Measurements from ENCODE around the gene DRAXIN. TPM values are rescaled to one million over a fixed set of nuclear protein-coding genes. Genes with fewer than 3 reads are reported as not detected.

The DRAXIN gene
- total RNA-seq, 4 donors from 2014 or later = 0.08 to 0.16 (median 0.12) TPM; not detected in 1

DNA sequence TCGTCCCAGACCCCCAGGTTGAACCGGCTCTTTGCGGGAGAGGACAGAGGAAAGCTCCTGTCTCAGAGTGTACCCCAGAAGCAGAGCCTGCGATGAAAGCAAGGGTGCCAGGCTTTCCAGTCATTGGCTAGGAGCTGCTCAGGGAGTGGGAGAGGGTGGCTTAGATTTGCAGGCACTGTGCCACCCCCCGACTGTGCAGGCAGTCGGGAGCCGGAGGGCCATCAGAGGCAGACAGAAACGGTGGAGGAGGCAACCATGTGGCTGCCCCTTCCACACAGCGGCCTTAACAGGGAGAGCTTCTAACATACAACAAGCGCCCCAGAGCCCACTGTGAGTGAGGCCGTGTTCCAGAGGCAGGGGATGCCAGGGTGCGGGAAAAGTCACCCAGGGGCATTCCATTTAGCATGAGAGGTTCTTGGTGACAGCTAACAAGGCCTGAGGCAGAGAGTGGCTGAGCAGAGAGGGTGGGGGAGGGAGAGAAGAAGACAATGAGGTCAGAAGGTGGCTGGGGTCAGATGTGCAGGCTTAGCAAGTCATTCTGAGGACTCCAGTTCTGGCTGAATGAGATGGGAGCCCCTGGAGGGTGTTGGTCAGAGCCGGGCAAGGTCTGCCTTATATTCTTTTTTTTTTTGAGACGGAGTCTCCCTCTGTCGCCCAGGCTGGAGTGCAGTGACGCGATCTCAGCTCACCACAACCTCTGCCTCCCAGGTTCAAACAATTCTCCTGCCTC, 61.0 kb downstream of the DRAXIN start:
- Histone ChIP-seq H3K36me3 (peaks cover 0 to 39% of the 10 kb centered on the region in 2 donors), H3K27me3 (peaks cover 30% of the 10 kb centered on the region), H3K4me3 (no peak overlapping the region), H3K27ac (no peak overlapping the region), H3K4me1 (no peaks in the 10 kb centered on the region), H3K9me3 (no peaks in the 10 kb centered on the region)
- TF ChIP-seq, protein P1, sequence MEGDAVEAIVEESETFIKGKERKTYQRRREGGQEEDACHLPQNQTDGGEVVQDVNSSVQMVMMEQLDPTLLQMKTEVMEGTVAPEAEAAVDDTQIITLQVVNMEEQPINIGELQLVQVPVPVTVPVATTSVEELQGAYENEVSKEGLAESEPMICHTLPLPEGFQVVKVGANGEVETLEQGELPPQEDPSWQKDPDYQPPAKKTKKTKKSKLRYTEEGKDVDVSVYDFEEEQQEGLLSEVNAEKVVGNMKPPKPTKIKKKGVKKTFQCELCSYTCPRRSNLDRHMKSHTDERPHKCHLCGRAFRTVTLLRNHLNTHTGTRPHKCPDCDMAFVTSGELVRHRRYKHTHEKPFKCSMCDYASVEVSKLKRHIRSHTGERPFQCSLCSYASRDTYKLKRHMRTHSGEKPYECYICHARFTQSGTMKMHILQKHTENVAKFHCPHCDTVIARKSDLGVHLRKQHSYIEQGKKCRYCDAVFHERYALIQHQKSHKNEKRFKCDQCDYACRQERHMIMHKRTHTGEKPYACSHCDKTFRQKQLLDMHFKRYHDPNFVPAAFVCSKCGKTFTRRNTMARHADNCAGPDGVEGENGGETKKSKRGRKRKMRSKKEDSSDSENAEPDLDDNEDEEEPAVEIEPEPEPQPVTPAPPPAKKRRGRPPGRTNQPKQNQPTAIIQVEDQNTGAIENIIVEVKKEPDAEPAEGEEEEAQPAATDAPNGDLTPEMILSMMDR (IDR thresholded peaks at IDR 0.05) = no peak
- TF ChIP-seq POLR2A (IDR thresholded peaks at IDR 0.05) = no peak
- no peak for TF ChIP-seq POLR2AphosphoS5 (IDR thresholded peaks at IDR 0.05)
- TF ChIP-seq EP300 (IDR thresholded peaks at IDR 0.05) = no peak
- no peak for ATAC-seq
- 56% methylated on average over 5 of the region's 17 CpGs; no CpG with 5 or more reads in 1 of the 2 donors for WGBS, 2 donors (ENCODE audit: low coverage in 1 of 2)

DNA sequence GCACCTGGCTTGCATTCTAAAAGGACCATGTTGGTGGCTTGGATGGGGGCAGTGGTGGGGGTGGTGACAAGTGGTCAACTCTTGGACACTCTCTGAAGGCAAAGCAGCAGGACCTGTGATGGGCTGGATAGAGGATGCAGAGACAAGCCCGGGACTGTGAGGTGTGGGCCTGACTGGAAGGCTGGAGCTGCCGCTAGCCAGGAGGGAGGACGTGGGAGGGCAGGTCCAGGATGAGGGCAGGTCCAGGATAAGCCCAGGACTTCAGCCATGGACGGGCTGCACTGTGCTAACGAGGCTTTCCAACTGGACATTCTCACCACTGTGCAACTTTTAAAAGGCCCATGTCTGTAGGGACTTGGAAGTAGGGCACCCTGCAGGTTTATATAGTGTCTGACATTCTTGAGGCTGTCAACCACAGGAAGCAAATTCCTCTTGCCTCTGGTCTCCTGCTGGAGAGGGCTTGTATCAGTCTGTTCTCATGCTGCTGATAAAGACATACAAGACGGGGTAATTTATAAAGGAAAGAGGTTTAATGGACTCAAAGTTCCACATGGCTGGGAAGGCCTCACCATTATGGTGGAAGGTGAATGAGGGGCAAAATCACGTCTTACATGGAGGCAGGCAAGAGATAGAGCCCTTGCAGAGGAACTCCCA, 62.2 kb downstream of the DRAXIN start:
- no peaks in the 10 kb centered on the region for H3K4me1 ChIP-seq
- peaks cover 36% of the 10 kb centered on the region for H3K27me3 ChIP-seq
- H3K27ac ChIP-seq = no peak overlapping the region
- no peak overlapping the region for H3K4me3 ChIP-seq
- no peaks in the 10 kb centered on the region for H3K9me3 ChIP-seq
- ATAC-seq = no peak
- WGBS, 2 donors (ENCODE audit: low coverage in 1 of 2) = 29 to 81% methylated on average over 4 to 6 of the region's 7 CpGs
- TF ChIP-seq POLR2A (IDR thresholded peaks at IDR 0.05) = no peak
- H3K36me3 ChIP-seq = peaks cover 0 to 28% of the 10 kb centered on the region in 2 donors

DNA sequence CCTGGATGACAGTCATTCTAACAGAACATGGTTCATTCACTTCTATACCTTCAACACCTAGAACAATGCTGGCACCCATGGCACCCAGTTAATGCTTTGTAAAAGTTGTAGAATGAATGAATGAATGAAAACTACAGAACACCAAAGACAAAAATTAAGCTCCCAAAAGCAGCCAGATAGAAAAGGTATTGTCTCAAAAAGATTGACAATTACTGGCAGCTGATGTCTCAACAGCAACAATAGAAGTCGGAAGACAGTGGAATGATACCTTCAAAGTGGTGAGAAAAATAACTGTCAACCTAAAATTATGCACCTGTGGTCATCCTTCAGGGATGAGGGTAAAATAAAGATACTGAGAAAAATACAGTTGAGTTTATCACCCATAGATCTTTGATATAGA, 65.5 kb downstream of the DRAXIN start:
- Histone ChIP-seq H3K36me3 (no peaks in the 10 kb centered on the region), H3K4me3 (no peak overlapping the region), H3K4me1 (peaks cover 0 to 4% (median 0%) of the 10 kb centered on the region in 3 donors), H3K27ac (no peak overlapping the region), H3K27me3 (peaks cover 48% of the 10 kb centered on the region), H3K9me3 (no peaks in the 10 kb centered on the region)
- 75 to 80% methylated on average over 1 of the region's 1 CpG for WGBS, 2 donors (ENCODE audit: low coverage in 1 of 2)
- no peak for ATAC-seq
- TF ChIP-seq POLR2A (IDR thresholded peaks at IDR 0.05) (no peak), POLR2AphosphoS5 (IDR thresholded peaks at IDR 0.05) (no peak), EP300 (IDR thresholded peaks at IDR 0.05) (no peak)
- TF ChIP-seq, protein P1 (IDR thresholded peaks at IDR 0.05) = no peak

DNA sequence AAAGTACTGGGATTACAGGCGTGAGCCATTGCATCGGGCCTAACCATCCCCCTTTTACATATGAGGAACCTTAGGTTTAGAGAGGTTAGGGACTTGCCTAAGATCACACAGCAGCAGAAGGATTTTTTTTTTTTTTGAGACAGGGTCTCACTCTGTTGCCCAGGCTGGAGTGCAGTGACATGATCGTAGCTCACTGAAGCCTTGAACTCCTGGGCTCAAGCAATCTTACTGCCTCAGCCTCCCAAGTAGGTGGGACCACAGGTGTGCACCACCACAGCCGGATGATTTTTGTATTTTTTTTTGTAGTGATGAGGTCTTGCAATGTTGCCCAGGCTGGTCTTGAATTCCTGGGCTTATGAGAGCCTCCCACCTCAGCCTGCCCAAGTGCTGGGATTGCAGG, 68.3 kb downstream of the DRAXIN start:
- no peaks in the 10 kb centered on the region for H3K36me3 ChIP-seq
- no peak overlapping the region for H3K4me3 ChIP-seq
- 90 to 94% methylated on average over 2 to 3 of the region's 4 CpGs for WGBS, 2 donors (ENCODE audit: low coverage in 1 of 2)
- H3K9me3 ChIP-seq = no peaks in the 10 kb centered on the region
- H3K27ac ChIP-seq = no peak overlapping the region
- peaks cover 64% of the 10 kb centered on the region for H3K27me3 ChIP-seq
- H3K4me1 ChIP-seq = peaks cover 0 to 9% (median 0%) of the 10 kb centered on the region in 3 donors
- TF ChIP-seq POLR2A (IDR thresholded peaks at IDR 0.05) = no peak
- TF ChIP-seq, protein P1 (IDR thresholded peaks at IDR 0.05) = no peak
- no peak for TF ChIP-seq EP300 (IDR thresholded peaks at IDR 0.05)
- no peak for TF ChIP-seq POLR2AphosphoS5 (IDR thresholded peaks at IDR 0.05)
- ATAC-seq = no peak

DNA sequence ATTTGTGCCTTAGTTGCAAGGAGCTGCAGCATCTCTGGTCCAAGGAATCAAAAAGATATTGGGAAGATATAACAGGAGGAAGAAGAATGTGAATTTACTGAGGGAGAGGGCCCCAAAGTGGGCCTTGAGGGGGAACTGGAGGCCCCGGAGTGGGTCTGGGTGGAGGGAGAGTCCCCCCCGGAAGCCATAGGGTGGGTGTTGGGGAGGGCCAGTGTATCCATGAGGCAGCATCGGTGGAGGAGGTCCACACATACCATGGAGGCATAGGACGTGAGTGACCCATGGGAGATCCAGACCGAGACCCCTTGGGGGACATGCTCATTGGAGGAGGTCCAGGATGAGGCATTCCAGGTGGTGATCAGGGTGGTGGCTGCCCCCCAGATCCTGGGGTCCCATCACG, 69.8 kb downstream of the DRAXIN start:
- peaks cover 63% of the 10 kb centered on the region for H3K27me3 ChIP-seq
- peaks cover 0 to 9% (median 0%) of the 10 kb centered on the region in 3 donors for H3K4me1 ChIP-seq
- H3K36me3 ChIP-seq = no peaks in the 10 kb centered on the region
- H3K27ac ChIP-seq = no peak overlapping the region
- H3K9me3 ChIP-seq = no peaks in the 10 kb centered on the region
- ATAC-seq = no peak
- H3K4me3 ChIP-seq = no peak overlapping the region
- 54% methylated on average over 3 of the region's 6 CpGs; no CpG with 5 or more reads in 1 of the 2 donors for WGBS, 2 donors (ENCODE audit: low coverage in 1 of 2)
- TF ChIP-seq, protein P1 (IDR thresholded peaks at IDR 0.05) = no peak
- TF ChIP-seq POLR2AphosphoS5 (IDR thresholded peaks at IDR 0.05) (no peak), POLR2A (IDR thresholded peaks at IDR 0.05) (no peak), EP300 (IDR thresholded peaks at IDR 0.05) (no peak)
